Tibial nerve (tissue), 4 donors: Measurements from ENCODE around the gene UTP4.

Source experiments
- EP300 ChIP-seq, 2 donors: sonication (generic); formaldehyde crosslinking; IDR thresholded peaks; one replicate each; pipeline ENCODE4 v1.6.1; 2017; ENCODE audit warnings: antibody characterized with exemption in 2 of 2, mild to moderate bottlenecking in 1 of 2
- POLR2A ChIP-seq, 2 donors: fragments of 450-650 bp; IDR thresholded peaks; one replicate each; pipeline ENCODE4 v1.6.1; 2017; ENCODE audit warnings: antibody characterized with exemption in 2 of 2, mild to moderate bottlenecking in 2 of 2, moderate library complexity in 2 of 2
- TF ChIP-seq, protein P1 (sequence below), 5 experiments: fragments of 200-600 bp in 3 of 5; fragments of 450-650 bp in 2 of 5; sonication (generic) in 3 of 5; IDR thresholded peaks; one replicate each; pipeline ENCODE4 v1.5.1; 2016 to 2019; ENCODE audit warnings: antibody characterized with exemption in 5 of 5, mild to moderate bottlenecking in 3 of 5, moderate library complexity in 2 of 5

DNA sequence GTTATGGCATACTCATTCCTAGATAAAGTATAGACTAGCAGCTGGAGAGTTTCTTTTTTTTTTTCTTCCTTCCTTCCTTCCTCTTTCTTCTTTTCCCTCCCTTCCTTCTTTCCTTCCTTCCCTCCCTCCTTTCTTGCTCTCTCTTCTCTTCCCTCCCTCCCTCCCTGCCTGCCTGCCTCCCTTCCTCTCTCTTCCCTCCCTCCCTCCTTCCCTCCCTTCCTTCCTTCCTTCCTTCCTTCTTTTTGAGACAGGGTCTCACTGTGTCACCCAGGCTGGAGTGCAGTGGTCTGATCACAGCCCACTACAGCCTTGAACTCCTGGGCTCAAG lies 47.5 kb downstream of the UTP4 start:
- TF ChIP-seq, protein P1, sequence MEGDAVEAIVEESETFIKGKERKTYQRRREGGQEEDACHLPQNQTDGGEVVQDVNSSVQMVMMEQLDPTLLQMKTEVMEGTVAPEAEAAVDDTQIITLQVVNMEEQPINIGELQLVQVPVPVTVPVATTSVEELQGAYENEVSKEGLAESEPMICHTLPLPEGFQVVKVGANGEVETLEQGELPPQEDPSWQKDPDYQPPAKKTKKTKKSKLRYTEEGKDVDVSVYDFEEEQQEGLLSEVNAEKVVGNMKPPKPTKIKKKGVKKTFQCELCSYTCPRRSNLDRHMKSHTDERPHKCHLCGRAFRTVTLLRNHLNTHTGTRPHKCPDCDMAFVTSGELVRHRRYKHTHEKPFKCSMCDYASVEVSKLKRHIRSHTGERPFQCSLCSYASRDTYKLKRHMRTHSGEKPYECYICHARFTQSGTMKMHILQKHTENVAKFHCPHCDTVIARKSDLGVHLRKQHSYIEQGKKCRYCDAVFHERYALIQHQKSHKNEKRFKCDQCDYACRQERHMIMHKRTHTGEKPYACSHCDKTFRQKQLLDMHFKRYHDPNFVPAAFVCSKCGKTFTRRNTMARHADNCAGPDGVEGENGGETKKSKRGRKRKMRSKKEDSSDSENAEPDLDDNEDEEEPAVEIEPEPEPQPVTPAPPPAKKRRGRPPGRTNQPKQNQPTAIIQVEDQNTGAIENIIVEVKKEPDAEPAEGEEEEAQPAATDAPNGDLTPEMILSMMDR (IDR thresholded peaks at IDR 0.05) = no peak
- TF ChIP-seq POLR2A (IDR thresholded peaks at IDR 0.05) = no peak
- TF ChIP-seq EP300 (IDR thresholded peaks at IDR 0.05) = no peak
